ENCODE results near the gene PDXK. TPM values are rescaled to one million over a fixed set of nuclear protein-coding genes. Genes with fewer than 3 reads are reported as not detected.

PDXK gene
- polyA plus RNA-seq, 1 donor (not counting 4 experiments of a cell fraction or from before 2014, with no cell fraction given) = 144 TPM

GRCh38 chr21:43790010-43790524, 71.1 kb downstream of the PDXK start:
- peak overlapping the region; percentile 95 for H3K4me2 ChIP-seq (ENCODE audit: control insufficient read depth, extremely low read depth, insufficient read depth, low read depth, low read length)
- no peaks in the 10 kb centered on the region for H3K27me3 ChIP-seq (ENCODE audit: control insufficient read depth, extremely low read depth, insufficient read depth, low read length)
- no peak overlapping the region for H2AFZ ChIP-seq (ENCODE audit: control insufficient read depth, low read length)
- TF ChIP-seq EZH2 (IDR thresholded peaks at IDR 0.05; ENCODE audit: low read length) (no peak), CTCF (optimal IDR thresholded peaks at IDR 0.05 in 1 of 3, IDR thresholded peaks at IDR 0.05 in 1 of 3, conservative IDR thresholded peaks at IDR 0.05 in 1 of 3; ENCODE audit: extremely low read depth in 1 of 3, insufficient read depth in 2 of 3, low read length in 3 of 3) (no peak)
- FAIRE-seq = no peak
- no peaks in the 10 kb centered on the region for H3K9me1 ChIP-seq (ENCODE audit: control insufficient read depth, extremely low read depth, insufficient read depth, low read length)
- H3K9me3 ChIP-seq (ENCODE audit: control insufficient read depth, low read depth, low read length) = no peaks in the 10 kb centered on the region
- dilution Hi-C loops (cut with MboI; ENCODE audit: extremely low pct_ligation_motif_present, low sequenced_read_pairs) = no loop called here
- H3K36me3 ChIP-seq (ENCODE audit: control insufficient read depth in 2 of 2, extremely low read depth in 1 of 2, insufficient read depth in 2 of 2, low read length in 2 of 2) = peaks cover 31 to 35% of the 10 kb centered on the region in 2 experiments
- DNase-seq (ENCODE audit: low read depth, low spot score) = no peak
- H3K9ac ChIP-seq (ENCODE audit: control insufficient read depth, extremely low read depth, insufficient read depth, low read length) = peak overlapping the region; percentile 91
- peaks cover 5% of the 10 kb centered on the region for H4K20me1 ChIP-seq (ENCODE audit: control insufficient read depth, extremely low read depth, insufficient read depth, low read length)
- peak overlapping the region; percentile 84 to 95 (median 92) for H3K4me3 ChIP-seq (ENCODE audit: control insufficient read depth in 2 of 3, extremely low read depth in 1 of 3, insufficient read depth in 2 of 3, low read depth in 1 of 3, low read length in 3 of 3)
- H3K79me2 ChIP-seq (ENCODE audit: control insufficient read depth, insufficient read depth, low read length) = peaks cover 56% of the 10 kb centered on the region
- peak overlapping the region; percentile 67 for H3K27ac ChIP-seq (ENCODE audit: control insufficient read depth, insufficient read depth, low read length)
- peaks cover 10% of the 10 kb centered on the region for H3K4me1 ChIP-seq (ENCODE audit: control insufficient read depth, extremely low read depth, insufficient read depth, low read length)

- FAIRE-seq (no peak), DNase-seq (ENCODE audit: low read depth, low spot score) (no peak)
- Histone ChIP-seq H3K27me3 (ENCODE audit: control insufficient read depth, extremely low read depth, insufficient read depth, low read length) (no peaks in the 10 kb centered on the region), H3K9me1 (ENCODE audit: control insufficient read depth, extremely low read depth, insufficient read depth, low read length) (no peaks in the 10 kb centered on the region), H3K79me2 (ENCODE audit: control insufficient read depth, insufficient read depth, low read length) (peaks cover 56% of the 10 kb centered on the region), H2AFZ (ENCODE audit: control insufficient read depth, low read length) (no peak overlapping the region), H3K4me1 (ENCODE audit: control insufficient read depth, extremely low read depth, insufficient read depth, low read length) (peaks cover 10% of the 10 kb centered on the region), H3K4me3 (ENCODE audit: control insufficient read depth in 2 of 3, extremely low read depth in 1 of 3, insufficient read depth in 2 of 3, low read depth in 1 of 3, low read length in 3 of 3) (no peak overlapping the region), H3K36me3 (ENCODE audit: control insufficient read depth in 2 of 2, extremely low read depth in 1 of 2, insufficient read depth in 2 of 2, low read length in 2 of 2) (peaks cover 38 to 53% of the 10 kb centered on the region in 2 experiments), H3K9me3 (ENCODE audit: control insufficient read depth, low read depth, low read length) (no peaks in the 10 kb centered on the region), H3K9ac (ENCODE audit: control insufficient read depth, extremely low read depth, insufficient read depth, low read length) (no peak overlapping the region), H3K27ac (ENCODE audit: control insufficient read depth, insufficient read depth, low read length) (no peak overlapping the region), H3K4me2 (ENCODE audit: control insufficient read depth, extremely low read depth, insufficient read depth, low read depth, low read length) (no peak overlapping the region), H4K20me1 (ENCODE audit: control insufficient read depth, extremely low read depth, insufficient read depth, low read length) (peaks cover 5% of the 10 kb centered on the region)
- dilution Hi-C loops (cut with MboI; ENCODE audit: extremely low pct_ligation_motif_present, low sequenced_read_pairs) = no loop called here
- TF ChIP-seq EZH2 (IDR thresholded peaks at IDR 0.05; ENCODE audit: low read length) = no peak
- no peak for TF ChIP-seq CTCF (optimal IDR thresholded peaks at IDR 0.05 in 1 of 3, IDR thresholded peaks at IDR 0.05 in 1 of 3, conservative IDR thresholded peaks at IDR 0.05 in 1 of 3; ENCODE audit: extremely low read depth in 1 of 3, insufficient read depth in 2 of 3, low read length in 3 of 3)
Observed at GRCh38 chr21:43792406-43792805, 73.5 kb downstream of the PDXK start.
